Mesothelial cell of epicardium (in vitro differentiated cells): ENCODE measurements around the gene KLHDC4. TPM values are rescaled to one million over a fixed set of nuclear protein-coding genes. Genes with fewer than 3 reads are reported as not detected.
A peak's percentile ranks its signal among the peaks of the same experiment; 100 is the strongest.
"Not testable (repeated sequence)": the region's sequence is repeated elsewhere in the genome, so short reads cannot be mapped to it uniquely, and the experiment has no call there.

ENCODE experiments used
- DNase-seq, 2 experiments: peaks; one replicate each; pipeline ENCODE4 v3.0.0; 2021; ENCODE audit warnings: low spot score in 2 of 2; ENCODE audit not compliant: unreplicated experiment in 2 of 2
- H3K27ac Mint-ChIP-seq: 2 replicates; pipeline ENCODE4 v1.8.0; 2021; ENCODE audit warnings: mixed read lengths
- H3K27me3 Mint-ChIP-seq: 2 replicates; pipeline ENCODE4 v1.8.0; 2021; ENCODE audit warnings: low read depth, mixed read lengths
- H3K36me3 Mint-ChIP-seq: 2 replicates; pipeline ENCODE4 v1.8.0; 2021; ENCODE audit warnings: mixed read lengths
- H3K4me1 Mint-ChIP-seq: 2 replicates; pipeline ENCODE4 v1.8.0; 2021; ENCODE audit warnings: mixed read lengths
- H3K4me3 Mint-ChIP-seq: 2 replicates; pipeline ENCODE4 v1.8.0; 2021; ENCODE audit warnings: mild to moderate bottlenecking, moderate library complexity, mixed read lengths
- H3K9me3 Mint-ChIP-seq: 2 replicates; pipeline ENCODE4 v1.8.0; 2021; ENCODE audit warnings: mixed read lengths
- CTCF ChIP-seq: fragments of 200-600 bp; sonication (generic); IDR thresholded peaks from one replicate; pipeline ENCODE4 v1.5.0; 2021; ENCODE audit warnings: antibody characterized with exemption; ENCODE audit not compliant: unreplicated experiment
- total RNA-seq: library from RNA; stranded (reverse); gene quantifications from 3 replicates; pipeline ENCODE4 v1.2.1, GENCODE V29; 2021

The KLHDC4 gene
- total RNA-seq, 1 donor from 2014 or later = 52.7 TPM

GRCh38 chr16:87729266-87729954 lies 36.4 kb downstream of the KLHDC4 start:
- Mint-ChIP-seq H3K36me3 (peaks cover 41% of the 10 kb centered on the region), H3K27ac (no peak overlapping the region), H3K27me3 (no peaks in the 10 kb centered on the region), H3K9me3 (no peaks in the 10 kb centered on the region), H3K4me1 (peaks cover 6% of the 10 kb centered on the region), H3K4me3 (no peak overlapping the region)
- no peak for DNase-seq
- TF ChIP-seq CTCF = no peak

- Mint-ChIP-seq H3K4me3 (no peak overlapping the region), H3K36me3 (peaks cover 47% of the 10 kb centered on the region), H3K4me1 (peaks cover 11% of the 10 kb centered on the region), H3K27ac (peak overlapping the region; percentile 47), H3K9me3 (no peaks in the 10 kb centered on the region), H3K27me3 (no peaks in the 10 kb centered on the region)
- DNase-seq = no peak
- TF ChIP-seq CTCF = no peak
Measured at GRCh38 chr16:87728026-87728425, 37.8 kb downstream of the KLHDC4 start.

GRCh38 chr16:87727346-87727745 lies 38.4 kb downstream of the KLHDC4 start:
- peak overlapping the region; percentile 21 for H3K27ac Mint-ChIP-seq
- TF ChIP-seq CTCF = no peak
- no peak for DNase-seq
- peaks cover 15% of the 10 kb centered on the region for H3K4me1 Mint-ChIP-seq
- H3K36me3 Mint-ChIP-seq = peaks cover 50% of the 10 kb centered on the region
- H3K27me3 Mint-ChIP-seq = no peaks in the 10 kb centered on the region
- H3K4me3 Mint-ChIP-seq = no peak overlapping the region
- no peaks in the 10 kb centered on the region for H3K9me3 Mint-ChIP-seq

GRCh38 chr16:87726577-87726976 lies 39.2 kb downstream of the KLHDC4 start:
- not testable (repeated sequence) for H3K4me3 Mint-ChIP-seq, DNase-seq, H3K9me3 Mint-ChIP-seq, H3K27ac Mint-ChIP-seq, H3K27me3 Mint-ChIP-seq
- H3K4me1 Mint-ChIP-seq = peaks cover 16% of the 10 kb centered on the region
- peaks cover 48% of the 10 kb centered on the region for H3K36me3 Mint-ChIP-seq

- H3K4me1 Mint-ChIP-seq = peaks cover 16% of the 10 kb centered on the region
- H3K27ac Mint-ChIP-seq = no peak overlapping the region
Measured at GRCh38 chr16:87725596-87726235, 40.1 kb downstream of the KLHDC4 start.

More at GRCh38 chr16:87725596-87726235, 40.1 kb downstream of the KLHDC4 start:
- H3K36me3 Mint-ChIP-seq = peaks cover 43% of the 10 kb centered on the region
- no peaks in the 10 kb centered on the region for H3K9me3 Mint-ChIP-seq
- TF ChIP-seq CTCF = no peak
- H3K4me3 Mint-ChIP-seq = no peak overlapping the region
- no peak for DNase-seq
- H3K27me3 Mint-ChIP-seq = no peaks in the 10 kb centered on the region
